Measurements from ENCODE around the gene CUL5.

CUL5 gene

DNA sequence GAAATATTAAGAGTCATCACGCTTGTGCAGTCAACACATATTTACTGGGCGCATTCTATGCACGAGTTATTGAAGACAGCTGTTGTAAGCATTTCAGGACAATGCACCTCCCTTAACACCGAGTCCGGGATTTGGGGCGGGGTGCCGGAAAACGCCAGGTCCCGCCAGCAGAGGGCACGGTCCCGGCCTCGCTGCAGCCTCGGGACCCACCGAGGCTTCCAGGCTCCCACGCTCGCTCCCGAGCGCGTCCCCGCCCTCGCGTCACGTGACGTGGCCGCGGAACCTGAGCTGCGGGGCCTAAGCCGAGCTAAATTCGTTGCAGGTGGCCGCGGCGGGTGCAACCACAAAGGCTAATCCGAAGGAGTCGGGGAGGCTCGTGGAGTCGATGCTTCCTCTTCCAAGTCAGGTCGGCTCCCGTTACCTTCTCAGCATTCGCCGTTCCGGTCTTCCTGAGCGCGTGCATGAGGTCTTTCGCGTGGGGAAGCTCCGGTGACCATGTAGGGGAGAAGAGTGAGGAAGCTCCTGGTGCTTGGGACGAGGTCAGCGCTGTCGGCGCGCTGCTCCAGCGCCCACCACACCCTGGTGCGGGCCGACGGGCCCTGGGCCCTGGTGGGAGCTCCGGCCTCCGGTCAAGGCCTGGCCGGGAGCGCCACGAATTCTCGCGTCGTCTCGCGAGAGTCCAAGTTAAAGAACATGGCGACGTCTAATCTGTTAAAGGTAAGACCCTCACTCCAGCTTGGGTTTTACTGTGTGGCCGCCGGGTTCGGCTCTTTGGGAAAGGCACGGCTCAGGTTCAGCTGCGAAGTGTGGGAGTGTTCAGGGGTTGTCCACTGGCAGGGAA, at the start of gene CUL5:
Gene CUL5 (plus strand): TSS at position 243 of the 841 bp plus-strand sequence. CDS start 451 bp downstream, at position 694.
- DNase-seq, result peak; percentile 91

DNA sequence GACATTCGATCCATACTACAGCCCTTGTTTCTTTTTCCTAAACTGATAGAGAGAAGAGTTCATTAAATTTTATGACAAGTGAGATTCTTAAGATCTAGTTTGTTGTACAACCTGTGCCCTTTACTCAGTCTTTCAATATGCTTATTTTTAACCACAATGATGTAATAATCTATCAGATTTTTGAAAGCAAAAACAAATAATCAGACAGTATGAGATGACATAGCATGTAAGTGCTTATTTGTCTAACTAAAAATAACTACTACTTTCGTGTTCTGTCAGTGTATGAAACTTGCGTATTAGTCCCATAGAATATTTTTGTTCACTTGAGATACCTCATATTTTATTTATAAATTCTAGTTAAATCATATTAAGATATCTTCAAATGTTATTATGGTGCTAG, 47.2 kb upstream of the CUL5 start:
- no peak for DNase-seq

DNA sequence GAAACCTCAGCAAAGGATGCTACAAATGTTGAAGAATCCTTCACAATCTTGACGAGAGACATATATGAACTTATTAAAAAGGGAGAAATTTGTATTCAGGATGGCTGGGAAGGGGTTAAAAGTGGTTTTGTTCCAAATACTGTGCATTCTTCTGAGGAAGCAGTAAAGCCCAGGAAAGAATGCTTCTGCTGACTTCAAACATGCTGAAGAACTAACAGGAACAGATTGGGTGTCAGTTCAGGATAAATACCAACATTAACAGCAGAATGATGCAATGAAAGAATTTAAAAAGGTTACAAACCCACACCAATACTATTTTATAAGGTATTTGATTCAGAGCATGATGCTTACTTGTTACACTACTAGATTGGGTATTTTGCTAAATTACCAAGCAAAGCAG, 46.5 kb upstream of the CUL5 start:
- DNase-seq, result no peak

GRCh38 chr11:107963091-107963490, 45.6 kb upstream of the CUL5 start:
- no peak for DNase-seq

DNA sequence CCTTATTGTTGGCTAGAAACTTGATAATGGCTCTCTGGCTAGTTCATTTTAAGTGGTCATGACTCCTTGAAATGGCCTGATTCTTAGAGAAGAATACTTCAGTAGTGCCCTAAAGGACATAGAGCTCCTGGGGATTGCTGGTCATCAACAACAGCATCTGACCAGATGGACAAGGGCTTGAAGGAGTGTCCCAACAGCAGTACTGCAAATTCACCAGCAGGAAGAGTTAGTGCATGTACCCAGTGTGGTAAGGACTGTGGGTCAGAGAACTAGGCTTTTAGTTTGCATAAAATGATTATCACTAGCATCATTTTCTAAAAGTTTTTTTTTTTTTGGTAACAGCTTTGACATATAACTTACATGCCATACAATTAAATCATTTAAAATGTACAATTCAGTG, 39.5 kb upstream of the CUL5 start:
- no peak for DNase-seq

DNA sequence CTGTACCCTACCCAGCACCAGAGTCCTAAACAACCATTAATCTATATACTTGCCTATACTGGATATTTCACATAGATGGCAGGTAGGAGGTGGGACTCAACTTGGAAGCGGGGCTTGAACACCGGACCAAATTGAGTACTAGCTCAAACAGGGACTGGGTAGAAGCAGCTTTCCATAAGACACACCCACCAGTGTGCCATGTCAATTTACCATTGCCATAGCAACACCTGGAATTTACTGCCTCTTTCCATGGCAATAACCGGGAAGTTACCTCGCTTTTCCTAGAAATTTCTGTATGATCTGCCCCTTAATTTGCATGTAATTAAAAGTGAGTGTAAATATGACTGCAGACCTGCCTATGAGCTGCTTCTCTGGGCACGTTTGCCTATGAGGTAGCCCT, 38.6 kb upstream of the CUL5 start:
- no peak for DNase-seq

- no peak for DNase-seq
Observed at GRCh38 chr11:107973641-107974040, 35.1 kb upstream of the CUL5 start.

DNA sequence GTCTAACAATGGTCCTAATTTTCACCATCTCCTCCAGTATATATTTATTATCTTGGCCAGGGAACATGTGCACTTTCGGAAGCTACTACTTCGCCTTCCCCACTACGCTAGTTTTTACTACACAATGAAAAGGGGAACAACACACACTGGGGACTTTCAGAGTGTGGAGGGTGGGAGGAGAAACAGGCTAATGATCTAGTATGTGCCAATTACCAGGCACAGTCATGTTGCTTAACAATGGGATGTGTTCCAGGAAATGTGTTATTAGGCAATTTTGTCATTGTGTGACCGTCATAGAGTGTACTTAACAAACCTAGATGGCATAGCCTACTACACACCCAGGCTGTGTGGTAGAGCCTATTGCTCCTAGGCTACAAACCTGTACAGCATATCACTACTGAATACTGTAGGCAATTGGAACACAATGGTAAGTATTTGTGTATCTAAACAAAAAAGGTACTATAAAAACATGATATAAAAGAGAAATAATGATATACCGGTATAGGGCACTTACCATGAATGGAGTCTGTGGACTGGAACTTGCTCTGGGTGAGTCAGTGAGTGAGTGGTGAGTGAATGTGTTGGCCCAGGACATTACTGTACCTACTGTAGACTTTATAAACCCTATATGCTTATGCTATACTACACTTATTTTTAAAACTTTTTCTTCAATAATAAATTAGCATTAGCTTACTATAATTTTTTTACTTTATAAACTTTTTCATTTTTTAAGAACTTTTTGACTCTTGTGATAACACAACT, 20.1 kb upstream of the CUL5 start:
- DNase-seq, result no peak

GRCh38 chr11:107991868-107992414, 16.8 kb upstream of the CUL5 start:
- DNase-seq, result no peak

DNA sequence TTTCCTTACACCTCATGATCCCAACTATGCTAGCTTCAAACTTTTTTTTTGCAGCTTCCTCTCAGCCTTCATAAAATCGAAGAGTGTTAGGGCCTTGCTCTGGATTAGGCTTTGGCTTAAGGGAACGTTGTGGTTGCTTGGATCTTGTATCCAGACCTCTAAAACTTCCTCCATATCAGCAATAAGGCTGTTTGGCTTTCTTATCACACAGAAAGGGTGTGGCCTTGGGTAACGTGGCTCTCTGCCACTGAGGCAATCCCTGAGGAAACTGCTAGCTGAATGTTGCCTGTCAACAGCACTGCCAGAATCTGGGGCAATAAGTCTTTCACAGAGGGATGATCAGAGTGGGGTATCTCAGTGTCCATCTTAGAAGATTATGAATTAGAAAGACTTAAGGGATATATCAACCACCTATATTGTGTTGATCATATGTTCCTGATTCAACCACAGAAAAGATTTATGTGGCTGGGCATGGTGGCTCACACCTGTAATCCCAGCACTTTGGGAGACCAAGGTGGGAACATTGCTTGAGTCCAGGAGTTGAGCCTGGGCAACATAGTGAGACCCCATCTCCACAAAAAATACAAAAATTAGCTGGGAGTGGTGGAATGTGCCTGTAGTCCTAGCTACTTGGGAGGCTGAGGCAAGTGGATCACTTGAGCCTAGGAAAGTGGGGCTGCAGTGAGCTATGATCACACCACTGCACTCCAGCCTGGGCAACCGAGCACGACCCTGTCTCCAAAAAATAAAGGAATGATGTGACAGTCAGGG, 12.5 kb upstream of the CUL5 start:
- no peak for DNase-seq

DNA sequence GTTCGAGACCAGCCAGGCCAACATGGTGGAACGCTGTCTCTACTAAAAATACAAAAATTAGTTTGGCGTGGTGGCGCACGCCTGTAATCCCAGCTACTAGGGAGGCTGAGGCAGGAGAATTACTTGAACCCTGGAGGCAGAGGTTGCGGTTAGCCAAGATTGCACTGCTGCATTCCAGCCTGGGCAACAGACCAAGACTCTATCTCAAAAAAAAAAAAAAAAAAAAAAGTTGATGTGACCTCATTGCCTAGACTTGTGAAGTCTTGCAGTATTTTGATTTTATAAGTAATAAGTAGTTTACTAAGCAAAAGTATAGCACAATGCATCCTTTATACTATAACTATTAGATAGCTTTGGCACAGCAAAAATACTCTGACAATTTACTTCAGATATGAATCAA, 9.9 kb upstream of the CUL5 start:
- no peak for DNase-seq

- DNase-seq, result peak; percentile 40
Observed at GRCh38 chr11:107999759-108000455, 8.8 kb upstream of the CUL5 start.

GRCh38 chr11:108002476-108002875, 6.2 kb upstream of the CUL5 start:
- no peak for DNase-seq

- no peak for DNase-seq
Observed at GRCh38 chr11:108003623-108004022, 5.1 kb upstream of the CUL5 start.

DNA sequence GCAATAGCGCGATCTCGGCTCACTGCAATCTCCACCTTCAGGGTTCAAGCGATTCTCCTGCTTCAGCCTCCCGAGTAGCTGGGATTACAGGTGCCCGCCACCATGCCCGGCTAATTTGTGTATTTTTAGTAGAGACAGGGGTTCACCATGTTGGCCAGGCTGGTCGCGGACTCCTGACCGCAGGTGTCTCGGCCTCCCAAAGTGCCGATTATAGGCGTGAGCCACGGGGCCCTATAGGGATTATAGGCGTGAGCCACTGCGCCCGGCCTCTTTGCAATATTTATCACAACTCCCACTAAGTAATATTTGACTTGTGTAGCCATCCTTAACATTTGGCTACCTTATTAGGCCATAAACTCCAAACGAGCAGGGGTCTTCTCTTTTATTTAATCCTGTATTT, 879 bp upstream of the CUL5 start:
- no peak for DNase-seq

DNA sequence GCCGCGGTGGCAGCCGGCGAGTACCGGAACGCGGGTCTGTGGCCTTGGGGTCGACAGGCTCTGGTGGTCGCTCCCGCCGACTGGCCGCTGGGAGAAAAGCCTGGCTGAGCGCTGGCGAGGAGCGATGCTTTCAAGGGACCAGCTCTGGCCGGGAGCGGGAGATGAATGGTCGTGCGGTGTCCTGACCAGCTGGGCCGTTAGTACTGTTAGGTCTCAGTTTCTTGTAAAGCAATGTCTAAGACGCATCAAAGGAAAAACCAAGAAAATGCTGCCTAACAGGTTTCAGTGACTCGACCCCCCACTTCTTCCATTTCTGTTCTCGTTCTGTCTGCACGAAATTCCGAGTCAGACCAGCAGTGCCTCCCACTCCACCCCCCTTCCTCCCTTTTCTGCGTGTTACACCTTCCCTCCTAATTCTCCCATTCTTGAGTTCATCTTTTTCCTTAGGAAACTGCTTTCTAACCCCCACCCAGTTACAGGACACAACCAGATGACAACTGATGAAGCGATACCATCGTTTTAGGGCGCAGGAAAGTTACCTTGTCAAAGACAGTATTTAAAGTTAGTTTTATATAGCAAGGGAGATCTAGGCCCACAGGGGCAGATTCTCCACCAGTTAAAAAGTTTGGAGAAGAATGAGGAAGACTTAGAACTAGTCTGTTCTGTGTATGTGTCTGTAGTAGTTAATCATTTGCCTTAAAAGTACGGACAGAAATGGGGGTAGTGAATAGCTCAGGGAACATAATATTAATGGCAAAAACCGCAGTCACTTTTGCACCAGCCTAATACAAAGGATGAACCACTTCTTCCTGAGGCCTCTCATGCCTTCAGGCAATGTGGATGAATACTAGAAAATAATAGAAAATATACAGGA, 1.0 kb downstream of the CUL5 start:
- DNase-seq, result no peak

DNA sequence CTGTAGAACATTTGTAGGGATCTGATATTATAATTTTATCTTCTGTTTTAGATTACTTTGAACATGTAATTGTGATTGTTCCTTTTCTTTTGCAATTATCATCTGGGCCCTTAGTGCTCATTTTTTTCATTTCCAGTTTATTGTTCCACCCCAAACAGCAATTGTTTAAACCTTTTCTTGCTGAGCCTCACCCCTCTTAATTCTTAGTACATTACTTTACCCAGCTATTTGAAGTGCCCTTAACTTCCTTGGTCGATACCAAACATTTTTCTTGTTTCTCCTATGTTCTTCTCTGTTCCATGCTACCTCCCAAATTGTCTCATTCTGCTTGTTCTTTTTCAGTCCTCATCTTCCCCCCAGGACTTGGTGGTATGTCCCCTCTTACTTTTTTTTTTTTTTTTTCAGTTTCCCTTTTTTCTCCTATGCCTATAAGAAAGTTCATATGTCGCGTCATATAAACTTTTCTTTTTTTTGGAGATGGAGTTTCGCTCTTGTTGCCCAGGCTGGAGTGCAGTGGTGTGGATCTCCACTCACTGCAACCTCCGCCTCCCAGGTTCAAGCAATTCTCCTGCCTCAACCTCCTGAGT, 3.5 kb downstream of the CUL5 start:
- no peak for DNase-seq

DNA sequence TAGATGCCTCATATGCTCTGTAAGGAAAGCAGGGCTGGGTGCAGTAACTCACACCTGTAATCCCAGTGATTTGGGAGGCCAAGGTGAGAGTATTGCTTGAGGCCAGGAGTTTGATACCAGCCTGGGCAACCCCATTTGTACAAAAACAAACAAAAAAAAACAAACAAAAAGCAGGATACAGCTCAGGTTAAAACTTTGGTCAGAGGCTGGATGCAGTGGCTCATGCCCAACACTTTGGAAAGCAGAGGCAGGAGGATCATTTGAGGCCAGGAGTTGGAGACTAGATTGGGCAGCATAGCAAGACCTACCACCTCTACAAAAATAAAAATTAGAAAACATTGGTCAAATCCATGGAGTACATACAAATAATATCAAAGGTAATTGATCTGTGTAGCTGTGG, 7.9 kb downstream of the CUL5 start:
- DNase-seq, result no peak

DNA sequence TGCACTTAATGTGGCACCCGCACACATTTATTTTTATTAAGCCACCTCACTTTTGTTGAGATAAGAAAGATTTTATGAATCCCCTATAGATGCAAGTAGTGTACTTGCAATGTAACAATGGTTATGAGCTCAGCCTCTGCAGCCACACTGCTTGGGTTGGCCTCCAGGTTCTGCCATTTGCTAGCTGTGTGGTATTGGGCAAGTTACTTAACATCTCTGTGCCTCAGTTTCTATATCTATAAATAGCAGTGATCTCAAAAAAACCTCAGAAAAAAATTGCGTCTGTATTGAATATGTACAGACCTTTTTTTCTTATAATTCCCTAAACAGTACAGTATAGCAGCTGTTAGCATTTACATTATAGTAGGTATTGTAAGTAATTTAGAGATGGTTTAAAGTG, 10.0 kb downstream of the CUL5 start:
- DNase-seq, result no peak

GRCh38 chr11:108019870-108020540, 11.3 kb downstream of the CUL5 start:
- DNase-seq, result no peak
